HL-60 (cell line): ENCODE measurements around the gene OR2W3.

ENCODE experiments used
- POLR2AphosphoS5 ChIP-seq: IDR thresholded peaks from 2 replicates; pipeline ENCODE4 v1.6.1; 2012; ENCODE audit warnings: low read depth
- TF ChIP-seq, protein P1 (sequence below): IDR thresholded peaks from one replicate; pipeline ENCODE4 v1.5.1; 2011; ENCODE audit warnings: low read length, control low read depth, inconsistent platforms; ENCODE audit not compliant: insufficient read depth
- TF ChIP-seq, protein P2 (sequence below): IDR thresholded peaks from 2 replicates; pipeline ENCODE4 v1.6.1; 2012; ENCODE audit warnings: low read depth; ENCODE audit not compliant: insufficient replicate concordance

DNA sequence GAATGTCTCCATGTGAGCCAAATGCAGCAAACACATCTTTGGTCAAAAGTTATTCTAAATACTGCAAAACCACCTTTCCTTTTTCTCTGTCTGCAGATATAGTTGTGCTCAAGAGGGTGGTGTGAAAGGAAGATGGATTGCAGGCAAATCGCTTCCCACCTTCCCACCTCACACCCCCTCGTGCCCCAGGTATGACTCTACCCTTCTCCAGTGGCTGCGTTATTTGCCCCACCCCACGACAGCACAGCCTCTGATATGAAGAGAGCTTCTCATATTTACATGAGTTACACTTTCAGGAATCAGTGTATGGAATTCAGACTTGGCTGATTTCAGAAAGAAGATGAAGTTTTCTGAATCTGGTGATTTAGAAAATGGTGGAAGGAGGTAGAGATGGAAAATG is 32.6 kb upstream of the OR2W3 start:
- TF ChIP-seq, protein P1, sequence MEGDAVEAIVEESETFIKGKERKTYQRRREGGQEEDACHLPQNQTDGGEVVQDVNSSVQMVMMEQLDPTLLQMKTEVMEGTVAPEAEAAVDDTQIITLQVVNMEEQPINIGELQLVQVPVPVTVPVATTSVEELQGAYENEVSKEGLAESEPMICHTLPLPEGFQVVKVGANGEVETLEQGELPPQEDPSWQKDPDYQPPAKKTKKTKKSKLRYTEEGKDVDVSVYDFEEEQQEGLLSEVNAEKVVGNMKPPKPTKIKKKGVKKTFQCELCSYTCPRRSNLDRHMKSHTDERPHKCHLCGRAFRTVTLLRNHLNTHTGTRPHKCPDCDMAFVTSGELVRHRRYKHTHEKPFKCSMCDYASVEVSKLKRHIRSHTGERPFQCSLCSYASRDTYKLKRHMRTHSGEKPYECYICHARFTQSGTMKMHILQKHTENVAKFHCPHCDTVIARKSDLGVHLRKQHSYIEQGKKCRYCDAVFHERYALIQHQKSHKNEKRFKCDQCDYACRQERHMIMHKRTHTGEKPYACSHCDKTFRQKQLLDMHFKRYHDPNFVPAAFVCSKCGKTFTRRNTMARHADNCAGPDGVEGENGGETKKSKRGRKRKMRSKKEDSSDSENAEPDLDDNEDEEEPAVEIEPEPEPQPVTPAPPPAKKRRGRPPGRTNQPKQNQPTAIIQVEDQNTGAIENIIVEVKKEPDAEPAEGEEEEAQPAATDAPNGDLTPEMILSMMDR, result no peak
- no peak for TF ChIP-seq POLR2AphosphoS5
- TF ChIP-seq, protein P2, sequence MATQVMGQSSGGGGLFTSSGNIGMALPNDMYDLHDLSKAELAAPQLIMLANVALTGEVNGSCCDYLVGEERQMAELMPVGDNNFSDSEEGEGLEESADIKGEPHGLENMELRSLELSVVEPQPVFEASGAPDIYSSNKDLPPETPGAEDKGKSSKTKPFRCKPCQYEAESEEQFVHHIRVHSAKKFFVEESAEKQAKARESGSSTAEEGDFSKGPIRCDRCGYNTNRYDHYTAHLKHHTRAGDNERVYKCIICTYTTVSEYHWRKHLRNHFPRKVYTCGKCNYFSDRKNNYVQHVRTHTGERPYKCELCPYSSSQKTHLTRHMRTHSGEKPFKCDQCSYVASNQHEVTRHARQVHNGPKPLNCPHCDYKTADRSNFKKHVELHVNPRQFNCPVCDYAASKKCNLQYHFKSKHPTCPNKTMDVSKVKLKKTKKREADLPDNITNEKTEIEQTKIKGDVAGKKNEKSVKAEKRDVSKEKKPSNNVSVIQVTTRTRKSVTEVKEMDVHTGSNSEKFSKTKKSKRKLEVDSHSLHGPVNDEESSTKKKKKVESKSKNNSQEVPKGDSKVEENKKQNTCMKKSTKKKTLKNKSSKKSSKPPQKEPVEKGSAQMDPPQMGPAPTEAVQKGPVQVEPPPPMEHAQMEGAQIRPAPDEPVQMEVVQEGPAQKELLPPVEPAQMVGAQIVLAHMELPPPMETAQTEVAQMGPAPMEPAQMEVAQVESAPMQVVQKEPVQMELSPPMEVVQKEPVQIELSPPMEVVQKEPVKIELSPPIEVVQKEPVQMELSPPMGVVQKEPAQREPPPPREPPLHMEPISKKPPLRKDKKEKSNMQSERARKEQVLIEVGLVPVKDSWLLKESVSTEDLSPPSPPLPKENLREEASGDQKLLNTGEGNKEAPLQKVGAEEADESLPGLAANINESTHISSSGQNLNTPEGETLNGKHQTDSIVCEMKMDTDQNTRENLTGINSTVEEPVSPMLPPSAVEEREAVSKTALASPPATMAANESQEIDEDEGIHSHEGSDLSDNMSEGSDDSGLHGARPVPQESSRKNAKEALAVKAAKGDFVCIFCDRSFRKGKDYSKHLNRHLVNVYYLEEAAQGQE, result no peak
